GM23338 (cell line): Measurements from ENCODE around the gene NDC1. TPM values are rescaled to one million over a fixed set of nuclear protein-coding genes. Genes with fewer than 3 reads are reported as not detected.

ENCODE experiments used
- ATAC-seq: fragments of 200-7000 bp; cut with Tn5 transposase; 3 replicates; pipeline ENCODE4 v1.9.1; 2020
- DNase-seq: peaks from one replicate; pipeline ENCODE4 v3.0.0-alpha.2; 2015; ENCODE audit warnings: low spot score
- H2AFZ ChIP-seq: fragments of 200-600 bp; sonication (generic); 2 replicates; pipeline ENCODE4 v1.8.0; 2016; ENCODE audit warnings: antibody characterized with exemption, mild to moderate bottlenecking, moderate library complexity
- H3F3A ChIP-seq: fragments of 200-600 bp; sonication (generic); replicated peaks from 2 replicates; pipeline ENCODE4 v1.8.0; 2017; ENCODE audit warnings: antibody characterized with exemption, mixed run types, low read depth
- H3K27ac ChIP-seq: fragments of 200-600 bp; sonication (generic); 2 replicates; pipeline ENCODE4 v1.6.1; 2016; ENCODE audit warnings: low read depth
- H3K27me3 ChIP-seq: fragments of 200-600 bp; sonication (generic); 2 replicates; pipeline ENCODE4 v1.8.0; 2016; ENCODE audit warnings: mild to moderate bottlenecking, mixed run types, moderate library complexity; ENCODE audit not compliant: insufficient read depth
- H3K36me3 ChIP-seq: fragments of 200-600 bp; sonication (generic); 2 replicates; pipeline ENCODE4 v1.8.0; 2016; ENCODE audit warnings: mild to moderate bottlenecking; ENCODE audit not compliant: insufficient read depth
- H3K4me1 ChIP-seq: fragments of 200-600 bp; sonication (generic); 2 replicates; pipeline ENCODE4 v1.8.0; 2016; ENCODE audit warnings: mild to moderate bottlenecking, moderate library complexity; ENCODE audit not compliant: insufficient read depth
- H3K4me2 ChIP-seq: fragments of 200-600 bp; sonication (generic); 2 replicates; pipeline ENCODE4 v1.7.1; 2017; ENCODE audit warnings: mixed run types
- H3K4me3 ChIP-seq: fragments of 200-600 bp; sonication (generic); 2 replicates; pipeline ENCODE4 v1.6.1; 2016; ENCODE audit warnings: mixed run types
- H3K79me2 ChIP-seq: fragments of 200-600 bp; sonication (generic); replicated peaks from 2 replicates; pipeline ENCODE4 v1.8.0; 2017; ENCODE audit warnings: mild to moderate bottlenecking; ENCODE audit not compliant: insufficient read depth
- H3K9me2 ChIP-seq: fragments of 200-600 bp; sonication (generic); 2 replicates; pipeline ENCODE4 v1.8.0; 2017; ENCODE audit not compliant: insufficient read depth
- H4K20me1 ChIP-seq: fragments of 200-600 bp; sonication (generic); replicated peaks from 2 replicates; pipeline ENCODE4 v1.8.0; 2017; ENCODE audit warnings: mild to moderate bottlenecking; ENCODE audit not compliant: insufficient read depth
- H3K27ac Mint-ChIP-seq: 2 replicates; pipeline ENCODE4 v1.8.0; 2020; ENCODE audit warnings: inconsistent platforms, mild to moderate bottlenecking, moderate library complexity, mixed read lengths
- H3K27me3 Mint-ChIP-seq: 3 replicates; pipeline ENCODE4 v1.8.0; 2022; ENCODE audit warnings: low read depth, mild to moderate bottlenecking, moderate library complexity, mixed read lengths, inconsistent platforms; ENCODE audit not compliant: insufficient read depth, poor library complexity
- H3K36me3 Mint-ChIP-seq: 3 replicates; pipeline ENCODE4 v1.8.0; 2021; ENCODE audit warnings: low read depth, mild to moderate bottlenecking, inconsistent platforms, moderate library complexity, mixed read lengths
- H3K4me1 Mint-ChIP-seq: 3 replicates; pipeline ENCODE4 v1.8.0; 2020; ENCODE audit warnings: mild to moderate bottlenecking, inconsistent platforms, mixed read lengths
- H3K4me3 Mint-ChIP-seq: 3 replicates; pipeline ENCODE4 v1.8.0; 2021; ENCODE audit warnings: moderate library complexity, mild to moderate bottlenecking, inconsistent platforms, mixed read lengths
- H3K9me3 Mint-ChIP-seq: 3 replicates; pipeline ENCODE4 v1.8.0; 2020; ENCODE audit warnings: moderate library complexity, mild to moderate bottlenecking, inconsistent platforms, mixed read lengths
- CREB1 ChIP-seq: fragments of 250-450 bp; sonication (Bioruptor Pico); IDR thresholded peaks from 2 replicates; pipeline ENCODE4 v1.5.0; 2020; ENCODE audit warnings: low read depth, mild to moderate bottlenecking, moderate library complexity
- CTCF ChIP-seq, 2 experiments: fragments of 200-600 bp in 1 of 2; sonication (generic) in 1 of 2; conservative IDR thresholded peaks; 2 replicates each; pipeline versions ENCODE4 v1.5.1 to v1.6.1; 2016 to 2017; ENCODE audit warnings: antibody characterized with exemption in 2 of 2, low read depth in 2 of 2, mild to moderate bottlenecking in 2 of 2, moderate library complexity in 1 of 2
- ETS1 ChIP-seq: IDR thresholded peaks from 2 replicates; pipeline ENCODE4 v1.6.1; 2016; ENCODE audit warnings: antibody characterized with exemption
- EZH2 ChIP-seq: fragments of 200-600 bp; sonication (generic); IDR thresholded peaks from one replicate; pipeline ENCODE4 v1.8.0; 2017; ENCODE audit warnings: antibody characterized with exemption, mild to moderate bottlenecking, low read depth; ENCODE audit not compliant: unreplicated experiment
- EZH2phosphoT487 ChIP-seq: fragments of 200-600 bp; sonication (generic); IDR thresholded peaks from one replicate; pipeline ENCODE4 v1.8.1; 2018; ENCODE audit warnings: antibody characterized with exemption; ENCODE audit not compliant: unreplicated experiment
- JUNB ChIP-seq: IDR thresholded peaks from one replicate; pipeline ENCODE4 v1.6.1; 2016; ENCODE audit warnings: antibody characterized with exemption; ENCODE audit not compliant: unreplicated experiment
- NANOG ChIP-seq: IDR thresholded peaks from 2 replicates; pipeline ENCODE4 v1.6.1; 2016; ENCODE audit warnings: antibody characterized with exemption, borderline replicate concordance
- POLR2AphosphoS5 ChIP-seq: IDR thresholded peaks from 2 replicates; pipeline ENCODE4 v1.6.1; 2016; ENCODE audit warnings: antibody characterized with exemption, low read depth
- REST ChIP-seq: IDR thresholded peaks from one replicate; pipeline ENCODE4 v1.6.1; 2018; ENCODE audit warnings: antibody characterized with exemption; ENCODE audit not compliant: unreplicated experiment
- STAT1 ChIP-seq: IDR thresholded peaks from one replicate; pipeline ENCODE4 v1.6.1; 2016; ENCODE audit warnings: antibody characterized with exemption; ENCODE audit not compliant: unreplicated experiment
- ZNF114 ChIP-seq: fragments of 250-450 bp; sonication (Bioruptor Pico); IDR thresholded peaks from 2 replicates; pipeline ENCODE4 v1.5.0; 2020; ENCODE audit warnings: mild to moderate bottlenecking, moderate library complexity
- ZNF331 ChIP-seq: fragments of 250-450 bp; sonication (Bioruptor Pico); IDR thresholded peaks from 2 replicates; pipeline ENCODE4 v1.5.0; 2020; ENCODE audit warnings: low read depth, mild to moderate bottlenecking, moderate library complexity
- ZNF462 ChIP-seq: fragments of 250-450 bp; sonication (Bioruptor Pico); IDR thresholded peaks from 2 replicates; pipeline ENCODE4 v1.5.0; 2020; ENCODE audit warnings: mild to moderate bottlenecking, moderate library complexity
- polyA plus RNA-seq: library from polyadenylated mRNA; unstranded; fragments of >200 nt; fragmentation: Nextera tagmentation; extraction: Ambion mirVana; gene quantifications from 2 replicates; pipeline ENCODE4 v1.2.1, GENCODE V29; 2016
- total RNA-seq: library from RNA; depleted of rRNA; stranded (reverse); fragments of >200 nt; shearing (Covaris generic); gene quantifications from 2 replicates; pipeline ENCODE4 v1.2.3, GENCODE V29; 2014

Gene NDC1
- total and polyA plus RNA-seq, 2 experiments from 2014 or later, result 19.8 to 100 TPM

- H4K20me1 ChIP-seq, result no peaks in the 10 kb centered on the region; the same call in none of the 2 replicates
- no peak overlapping the region for H3K27ac ChIP-seq
- Mint-ChIP-seq H3K4me3 (no peak overlapping the region), H3K27ac (no peak overlapping the region), H3K36me3 (peaks cover 11% of the 10 kb centered on the region; the same call in 2 of the 3 replicates), H3K27me3 (peaks cover 3% of the 10 kb centered on the region), H3K4me1 (no peaks in the 10 kb centered on the region), H3K9me3 (no peaks in the 10 kb centered on the region)
- DNase-seq (no peak), ATAC-seq (no peak)
- no peaks in the 10 kb centered on the region for H3K4me1 ChIP-seq
- no peak overlapping the region for H3K4me3 ChIP-seq
- H3K4me2 ChIP-seq, result no peak overlapping the region
- H3K79me2 ChIP-seq, result no peaks in the 10 kb centered on the region
- H3K27me3 ChIP-seq, result no peaks in the 10 kb centered on the region
- H3F3A ChIP-seq, result no peaks in the 10 kb centered on the region
- TF ChIP-seq REST, result no peak
- TF ChIP-seq NANOG, result no peak
- no peak for TF ChIP-seq POLR2AphosphoS5
- no peak for TF ChIP-seq CTCF (conservative IDR thresholded peaks at IDR 0.05; ENCODE audit: low read depth in 2 of 2)
- no peak for TF ChIP-seq CREB1 (CRISPR knock-in tag)
- no peak for TF ChIP-seq ZNF462 (CRISPR knock-in tag)
- TF ChIP-seq ETS1, result no peak
- TF ChIP-seq ZNF331 (CRISPR knock-in tag), result no peak
- no peak for TF ChIP-seq ZNF114 (CRISPR knock-in tag)
- TF ChIP-seq EZH2, result no peak
- TF ChIP-seq EZH2phosphoT487, result no peak
- no peak for TF ChIP-seq STAT1
- TF ChIP-seq JUNB, result no peak
- no peaks in the 10 kb centered on the region for H3K9me2 ChIP-seq
- H3K36me3 ChIP-seq, result peaks cover 8% of the 10 kb centered on the region
- no peak overlapping the region for H2AFZ ChIP-seq
These were observed 30.5 kb upstream of the NDC1 start for GRCh38 chr1:53868565-53868964.
